NT2/D1 (cell line): ENCODE data around the gene PPP6R3.
"Not testable (repeated sequence)": the region's sequence is repeated elsewhere in the genome, so short reads cannot be mapped to it uniquely, and the experiment has no call there.

ENCODE experiments used
- DNase-seq: peaks from one replicate; pipeline ENCODE4 v3.0.0-alpha.2; 2011; ENCODE audit warnings: low read depth, low spot score
- H3K27me3 ChIP-seq: 2 replicates; pipeline ENCODE4 v1.6.0; 2011; ENCODE audit warnings: mild to moderate bottlenecking; ENCODE audit not compliant: insufficient read length, insufficient read depth
- H3K36me3 ChIP-seq: 2 replicates; pipeline ENCODE4 v1.6.1; 2011; ENCODE audit warnings: mild to moderate bottlenecking, low read length, mixed read lengths; ENCODE audit not compliant: insufficient read depth, insufficient read length
- H3K4me1 ChIP-seq: 2 replicates; pipeline ENCODE4 v1.5.1; 2011; ENCODE audit not compliant: insufficient read depth, insufficient read length
- H3K4me3 ChIP-seq: 2 replicates; pipeline ENCODE4 v1.5.1; 2011; ENCODE audit warnings: low read depth; ENCODE audit not compliant: insufficient read length
- H3K9ac ChIP-seq: 2 replicates; pipeline ENCODE4 v1.6.0; 2011; ENCODE audit warnings: low read depth; ENCODE audit not compliant: insufficient read length
- H3K9me3 ChIP-seq: 2 replicates; pipeline ENCODE4 v1.5.1; 2011; ENCODE audit warnings: mild to moderate bottlenecking, low read length; ENCODE audit not compliant: insufficient read depth
- SUZ12 ChIP-seq: IDR thresholded peaks from 2 replicates; pipeline ENCODE4 v1.6.1; 2011; ENCODE audit not compliant: insufficient read length, insufficient read depth; ENCODE audit errors: extremely low read depth
- YY1 ChIP-seq: IDR thresholded peaks from 2 replicates; pipeline ENCODE4 v1.6.1; 2011; ENCODE audit not compliant: insufficient read length, insufficient read depth
- ZNF274 ChIP-seq: IDR thresholded peaks from 2 replicates; pipeline ENCODE4 v1.6.1; 2011; ENCODE audit warnings: mild to moderate bottlenecking, low read depth, low read length

The PPP6R3 gene

GRCh38 chr11:68639322-68639721 lies 178.8 kb downstream of the PPP6R3 start:
- H3K9me3 ChIP-seq, H3K4me3 ChIP-seq, H3K9ac ChIP-seq, H3K27me3 ChIP-seq, H3K36me3 ChIP-seq, DNase-seq, H3K4me1 ChIP-seq: not testable (repeated sequence)

DNA sequence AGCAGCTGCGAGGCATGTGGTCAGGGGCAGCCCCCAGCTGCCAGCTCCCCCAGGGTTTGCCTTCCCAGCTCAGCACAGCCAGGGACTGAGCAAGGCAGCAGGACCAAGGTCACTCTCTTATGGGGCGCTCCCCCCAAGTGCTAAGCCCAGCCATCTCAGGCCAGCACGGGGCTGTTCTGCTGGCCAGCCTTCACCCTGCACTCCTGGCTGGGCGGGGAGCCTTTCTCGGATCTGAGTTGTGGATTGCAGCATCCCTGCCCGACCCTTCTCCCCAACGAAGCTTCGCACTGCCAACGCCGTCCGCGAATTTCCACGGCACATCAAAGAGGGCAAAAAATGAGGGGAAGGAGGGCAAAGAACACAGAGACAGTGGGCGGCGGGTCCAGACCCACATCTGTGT lies 181.3 kb downstream of the PPP6R3 start:
- TF ChIP-seq SUZ12 (no peak), YY1 (no peak), ZNF274 (no peak)
- no peak for DNase-seq
- H3K27me3 ChIP-seq, result no peaks in the 10 kb centered on the region
- H3K9me3 ChIP-seq, result peaks cover 8% of the 10 kb centered on the region
- H3K36me3 ChIP-seq, result no peaks in the 10 kb centered on the region
- peaks cover 2% of the 10 kb centered on the region for H3K4me1 ChIP-seq
- no peak overlapping the region for H3K4me3 ChIP-seq
- no peak overlapping the region for H3K9ac ChIP-seq

DNA sequence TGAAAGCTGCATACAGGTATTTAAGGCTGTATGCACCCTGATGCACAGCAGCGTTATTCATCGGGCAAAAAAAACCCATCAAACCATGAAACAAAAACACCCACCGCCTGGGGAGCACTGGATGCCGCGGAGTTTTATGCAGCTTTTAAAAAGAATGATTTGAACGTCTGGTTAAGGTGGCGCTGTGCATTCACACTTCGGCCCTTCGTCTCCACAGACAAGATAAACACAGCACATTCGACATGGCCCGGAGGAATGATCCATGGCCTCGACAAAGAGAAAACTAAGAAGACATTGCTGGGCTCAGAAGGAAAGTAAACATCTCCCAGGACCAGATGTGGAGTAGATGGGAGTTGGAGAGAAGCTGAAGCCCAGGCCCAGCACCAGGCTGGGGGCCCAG lies 183.0 kb downstream of the PPP6R3 start:
- H3K9ac ChIP-seq, result no peak overlapping the region
- H3K4me1 ChIP-seq, result peaks cover 2% of the 10 kb centered on the region
- peaks cover 12% of the 10 kb centered on the region for H3K9me3 ChIP-seq
- TF ChIP-seq ZNF274 (no peak), YY1 (no peak), SUZ12 (no peak)
- no peaks in the 10 kb centered on the region for H3K27me3 ChIP-seq
- no peak for DNase-seq
- no peaks in the 10 kb centered on the region for H3K36me3 ChIP-seq
- no peak overlapping the region for H3K4me3 ChIP-seq

DNA sequence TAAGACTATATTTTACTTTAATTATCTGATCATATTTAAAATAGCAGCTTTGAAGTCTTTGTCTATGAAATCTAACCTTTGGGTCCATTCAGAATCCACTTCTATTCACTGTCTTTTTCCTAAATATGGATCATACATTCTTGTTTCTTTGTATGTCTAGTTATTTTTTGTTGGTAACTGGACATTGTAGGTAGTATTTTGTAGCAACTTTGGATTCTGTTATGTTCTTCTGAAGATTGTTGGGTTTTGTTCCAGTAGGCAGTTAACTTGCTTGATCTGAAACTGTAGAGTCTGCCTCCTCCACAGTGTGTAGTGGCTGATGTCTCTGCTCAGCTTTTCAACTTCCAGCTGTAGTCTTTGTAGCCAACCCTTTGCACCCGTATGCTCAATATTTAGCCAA lies 186.3 kb downstream of the PPP6R3 start:
- H3K4me3 ChIP-seq, result no peak overlapping the region
- TF ChIP-seq YY1 (no peak), ZNF274 (no peak), SUZ12 (no peak)

DNA sequence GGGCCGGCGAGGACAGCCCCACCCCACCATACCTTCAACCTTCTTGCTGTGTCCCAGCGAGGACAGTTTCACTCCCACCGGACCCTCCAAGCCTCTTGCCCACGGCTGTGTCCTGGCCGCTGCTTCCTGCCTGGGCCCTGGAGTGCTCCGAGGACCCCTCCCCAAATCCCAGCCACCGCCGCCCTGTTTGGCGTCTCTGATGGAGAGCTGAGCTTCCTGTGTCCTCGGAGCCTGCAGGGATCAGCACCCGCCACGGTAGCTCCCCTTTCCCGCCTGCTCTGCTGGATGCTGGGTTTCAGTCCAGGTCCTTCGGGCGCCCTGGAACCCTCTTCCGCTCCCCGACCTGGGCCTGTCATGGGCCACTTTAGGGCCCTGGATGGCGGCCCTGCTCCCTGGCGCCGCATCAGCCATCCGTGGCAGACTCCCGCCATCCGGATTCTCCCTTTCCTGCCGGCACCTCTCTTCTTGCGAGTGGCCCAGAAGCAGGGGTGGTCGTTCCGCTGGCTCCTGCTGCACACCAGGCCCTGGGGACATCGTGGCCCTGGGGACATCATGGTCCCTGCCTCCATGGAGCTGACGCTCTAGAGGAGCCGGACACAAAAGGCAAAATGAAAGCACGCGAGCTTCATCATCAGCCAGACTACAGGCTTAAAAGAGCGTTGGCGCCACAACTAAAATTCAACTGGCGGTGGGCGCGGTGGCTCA lies 189.5 kb downstream of the PPP6R3 start:
- Histone ChIP-seq H3K27me3 (no peaks in the 10 kb centered on the region), H3K9ac (no peak overlapping the region), H3K4me1 (peaks cover 5% of the 10 kb centered on the region), H3K4me3 (no peak overlapping the region), H3K9me3 (peaks cover 12% of the 10 kb centered on the region), H3K36me3 (no peaks in the 10 kb centered on the region)
- TF ChIP-seq ZNF274 (no peak), SUZ12 (no peak), YY1 (no peak)
- DNase-seq, result no peak

More for the DNA sequence above, 186.3 kb downstream of the PPP6R3 start:
- no peak overlapping the region for H3K9ac ChIP-seq
- H3K36me3 ChIP-seq, result no peaks in the 10 kb centered on the region
- peaks cover 12% of the 10 kb centered on the region for H3K9me3 ChIP-seq
- peaks cover 4% of the 10 kb centered on the region for H3K4me1 ChIP-seq
- DNase-seq, result no peak
- no peaks in the 10 kb centered on the region for H3K27me3 ChIP-seq

- no peak for TF ChIP-seq ZNF274
- TF ChIP-seq SUZ12, result no peak
- Histone ChIP-seq H3K9ac (no peak overlapping the region), H3K36me3 (no peaks in the 10 kb centered on the region), H3K4me3 (no peak overlapping the region), H3K9me3 (peaks cover 18% of the 10 kb centered on the region), H3K4me1 (peaks cover 5% of the 10 kb centered on the region), H3K27me3 (no peaks in the 10 kb centered on the region)
- no peak for DNase-seq
Observed at GRCh38 chr11:68650801-68651200, 190.2 kb downstream of the PPP6R3 start.

- Histone ChIP-seq H3K9me3 (peaks cover 15% of the 10 kb centered on the region), H3K4me1 (peaks cover 5% of the 10 kb centered on the region), H3K9ac (no peak overlapping the region), H3K27me3 (no peaks in the 10 kb centered on the region), H3K36me3 (no peaks in the 10 kb centered on the region), H3K4me3 (no peak overlapping the region)
- DNase-seq, result peak; percentile 6
- no peak for TF ChIP-seq YY1
Observed at GRCh38 chr11:68651208-68651984, 190.8 kb downstream of the PPP6R3 start.
